ENCODE results near the gene ZBTB4. TPM values are rescaled to one million over a fixed set of nuclear protein-coding genes. Genes with fewer than 3 reads are reported as not detected.
"Not testable (repeated sequence)": the region's sequence is repeated elsewhere in the genome, so short reads cannot be mapped to it uniquely, and the experiment has no call there.

ZBTB4 gene
- polyA plus RNA-seq, 1 donor: 65.6 TPM

DNA sequence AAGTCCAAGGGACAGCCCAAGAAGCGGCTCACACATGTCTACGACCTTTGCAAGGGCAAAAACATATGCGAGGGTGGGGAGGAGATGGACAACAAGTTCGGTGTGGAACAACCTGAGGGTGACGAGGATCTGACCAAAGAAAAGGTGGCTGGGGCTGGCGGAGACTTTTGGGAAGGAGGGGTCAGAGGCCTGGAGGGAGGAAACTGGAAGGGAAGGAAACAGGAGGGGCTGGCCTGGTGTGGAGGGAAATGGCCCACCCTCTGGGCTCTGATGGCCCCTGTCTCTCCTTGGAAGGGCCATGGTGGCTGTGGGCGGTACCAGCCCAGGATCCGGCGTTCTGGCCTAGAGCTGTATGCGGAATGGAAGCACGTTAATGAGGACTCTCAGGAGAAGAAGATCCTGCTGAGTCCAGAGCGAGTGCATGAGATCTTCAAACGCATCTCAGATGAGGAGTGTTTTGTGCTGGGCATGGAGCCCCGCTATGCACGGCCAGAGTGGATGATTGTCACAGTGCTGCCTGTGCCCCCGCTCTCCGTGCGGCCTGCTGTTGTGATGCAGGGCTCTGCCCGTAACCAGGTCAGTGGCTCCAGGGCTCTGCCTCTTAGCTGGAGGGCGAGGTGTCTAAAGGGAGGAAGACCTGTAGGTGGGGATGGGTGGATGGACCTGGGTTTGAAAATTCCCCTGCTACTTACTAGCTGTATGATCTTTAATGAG, 17.2 kb upstream of the ZBTB4 start:
- Histone ChIP-seq H3K36me3 (ENCODE audit: control insufficient read depth, insufficient read depth, low read length) (peaks cover 69% of the 10 kb centered on the region), H3K27ac (ENCODE audit: low read length) (no peak overlapping the region), H3K9me3 (ENCODE audit: control insufficient read depth, low read depth, low read length) (no peaks in the 10 kb centered on the region), H3K4me1 (ENCODE audit: control insufficient read depth, insufficient read depth, low read length) (peaks cover 8% of the 10 kb centered on the region), H3K4me3 (ENCODE audit: low read length) (no peak overlapping the region), H3K27me3 (ENCODE audit: control insufficient read depth, insufficient read depth, low read length) (no peaks in the 10 kb centered on the region)
- 100% methylated on average over 2 of the region's 20 CpGs for WGBS (ENCODE audit: insufficient coverage, low lambda C conversion rate)
- no peak for DNase-seq

DNA sequence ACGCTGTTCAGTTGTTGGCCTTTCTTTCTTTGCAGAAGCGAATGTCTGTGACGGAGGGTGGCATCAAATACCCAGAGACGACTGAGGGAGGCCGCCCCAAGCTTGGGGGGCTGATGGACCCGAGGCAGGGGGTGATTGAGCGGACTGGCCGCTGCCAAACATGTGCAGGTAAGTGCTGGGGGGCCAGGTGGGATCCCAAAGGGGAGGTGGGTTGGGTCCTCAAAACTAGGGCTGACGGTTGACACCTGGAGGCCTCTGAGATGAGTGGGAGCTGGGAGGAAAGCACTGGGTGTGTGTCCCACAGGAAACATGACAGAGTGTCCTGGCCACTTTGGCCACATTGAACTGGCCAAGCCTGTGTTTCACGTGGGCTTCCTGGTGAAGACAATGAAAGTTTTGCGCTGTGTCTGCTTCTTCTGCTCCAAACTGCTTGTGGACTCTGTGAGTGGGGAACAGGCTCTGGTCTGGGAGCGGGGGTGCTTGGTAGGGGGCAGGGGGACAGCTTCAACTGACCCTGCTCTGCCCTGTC, 16.5 kb upstream of the ZBTB4 start:
- Histone ChIP-seq H3K9me3 (ENCODE audit: control insufficient read depth, low read depth, low read length) (no peaks in the 10 kb centered on the region), H3K27me3 (ENCODE audit: control insufficient read depth, insufficient read depth, low read length) (no peaks in the 10 kb centered on the region), H3K27ac (ENCODE audit: low read length) (no peak overlapping the region), H3K36me3 (ENCODE audit: control insufficient read depth, insufficient read depth, low read length) (peaks cover 63% of the 10 kb centered on the region), H3K4me3 (ENCODE audit: low read length) (no peak overlapping the region), H3K4me1 (ENCODE audit: control insufficient read depth, insufficient read depth, low read length) (peaks cover 14% of the 10 kb centered on the region)
- no CpG with 5 or more reads among the region's 12 CpGs for WGBS (ENCODE audit: insufficient coverage, low lambda C conversion rate)
- DNase-seq: no peak

DNA sequence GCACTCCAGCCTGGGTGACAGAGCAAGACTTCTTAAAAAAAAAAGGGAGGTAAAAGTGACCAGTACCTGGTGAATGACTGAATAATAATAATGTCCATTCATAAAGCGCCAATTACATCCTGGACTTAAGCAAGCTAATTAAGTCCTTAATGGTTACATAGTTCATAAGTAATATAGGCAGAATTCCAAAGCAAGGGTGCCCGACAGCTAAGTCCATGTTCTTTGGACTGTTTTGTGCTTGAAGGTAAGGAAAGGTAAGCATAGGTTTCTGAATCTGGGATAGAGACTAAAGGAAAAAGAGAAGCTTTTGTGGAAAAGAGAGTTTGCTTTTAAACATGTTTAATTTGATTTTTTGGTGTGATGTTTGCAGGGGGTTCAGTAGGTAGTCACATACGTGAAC, 14.5 kb upstream of the ZBTB4 start:
- 60% methylated on average over 1 of the region's 3 CpGs for WGBS (ENCODE audit: insufficient coverage, low lambda C conversion rate)
- peaks cover 45% of the 10 kb centered on the region for H3K36me3 ChIP-seq (ENCODE audit: control insufficient read depth, insufficient read depth, low read length)
- DNase-seq: no peak
- H3K9me3 ChIP-seq (ENCODE audit: control insufficient read depth, low read depth, low read length): no peaks in the 10 kb centered on the region
- peaks cover 23% of the 10 kb centered on the region for H3K4me1 ChIP-seq (ENCODE audit: control insufficient read depth, insufficient read depth, low read length)
- H3K4me3 ChIP-seq (ENCODE audit: low read length): no peak overlapping the region
- no peaks in the 10 kb centered on the region for H3K27me3 ChIP-seq (ENCODE audit: control insufficient read depth, insufficient read depth, low read length)
- no peak overlapping the region for H3K27ac ChIP-seq (ENCODE audit: low read length)

DNA sequence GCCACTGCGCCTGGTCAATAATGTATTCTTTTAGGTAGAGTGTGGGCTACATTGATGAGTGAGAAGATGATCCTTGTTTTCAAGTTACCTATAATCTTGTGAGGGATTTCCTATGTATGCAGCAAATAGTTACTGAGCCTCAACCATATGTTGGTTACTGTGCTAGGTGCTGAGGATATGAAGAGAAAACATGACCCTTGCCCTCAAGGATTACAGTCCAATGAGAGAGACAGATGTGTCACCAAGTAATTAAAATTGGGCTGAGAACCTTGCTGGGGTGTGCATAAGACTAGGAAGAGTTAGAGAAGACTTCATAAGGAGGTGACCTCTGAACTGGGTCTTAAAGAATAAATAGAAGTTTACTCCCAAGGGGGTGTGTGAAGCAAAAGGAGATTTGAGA, 12.2 kb upstream of the ZBTB4 start:
- no peaks in the 10 kb centered on the region for H3K27me3 ChIP-seq (ENCODE audit: control insufficient read depth, insufficient read depth, low read length)
- no peaks in the 10 kb centered on the region for H3K9me3 ChIP-seq (ENCODE audit: control insufficient read depth, low read depth, low read length)
- H3K4me1 ChIP-seq (ENCODE audit: control insufficient read depth, insufficient read depth, low read length): peaks cover 38% of the 10 kb centered on the region
- no CpG with 5 or more reads among the region's 1 CpG for WGBS (ENCODE audit: insufficient coverage, low lambda C conversion rate)
- peak overlapping the region; percentile 14 for H3K27ac ChIP-seq (ENCODE audit: low read length)
- H3K36me3 ChIP-seq (ENCODE audit: control insufficient read depth, insufficient read depth, low read length): peaks cover 23% of the 10 kb centered on the region
- H3K4me3 ChIP-seq (ENCODE audit: low read length): no peak overlapping the region
- peak; percentile 67 to 80 for DNase-seq

DNA sequence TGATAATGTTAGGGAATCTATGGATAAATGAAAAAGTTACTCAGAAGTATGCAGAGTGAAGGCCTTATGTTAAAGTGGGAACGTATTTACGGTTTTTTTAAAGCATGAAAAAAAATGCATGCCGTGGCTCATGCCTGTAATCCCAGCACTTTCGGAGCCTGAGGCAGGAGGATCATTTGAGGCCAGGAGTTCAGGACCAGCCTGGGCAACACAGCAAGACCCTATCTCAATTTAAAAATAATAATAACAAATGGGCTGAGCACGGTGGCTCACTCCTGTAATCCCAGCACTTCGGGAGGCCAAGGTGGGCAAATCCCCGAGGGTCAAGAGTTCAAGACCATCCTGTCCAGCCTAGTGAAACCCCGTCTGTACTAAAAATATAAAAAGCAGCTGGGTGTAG, 10.7 kb upstream of the ZBTB4 start:
- Histone ChIP-seq H3K9me3 (ENCODE audit: control insufficient read depth, low read depth, low read length) (no peaks in the 10 kb centered on the region), H3K4me1 (ENCODE audit: control insufficient read depth, insufficient read depth, low read length) (peaks cover 48% of the 10 kb centered on the region), H3K36me3 (ENCODE audit: control insufficient read depth, insufficient read depth, low read length) (peaks cover 12% of the 10 kb centered on the region), H3K4me3 (ENCODE audit: low read length) (no peak overlapping the region), H3K27me3 (ENCODE audit: control insufficient read depth, insufficient read depth, low read length) (no peaks in the 10 kb centered on the region), H3K27ac (ENCODE audit: low read length) (no peak overlapping the region)
- WGBS (ENCODE audit: insufficient coverage, low lambda C conversion rate): 100% methylated on average over 2 of the region's 8 CpGs
- no peak for DNase-seq

DNA sequence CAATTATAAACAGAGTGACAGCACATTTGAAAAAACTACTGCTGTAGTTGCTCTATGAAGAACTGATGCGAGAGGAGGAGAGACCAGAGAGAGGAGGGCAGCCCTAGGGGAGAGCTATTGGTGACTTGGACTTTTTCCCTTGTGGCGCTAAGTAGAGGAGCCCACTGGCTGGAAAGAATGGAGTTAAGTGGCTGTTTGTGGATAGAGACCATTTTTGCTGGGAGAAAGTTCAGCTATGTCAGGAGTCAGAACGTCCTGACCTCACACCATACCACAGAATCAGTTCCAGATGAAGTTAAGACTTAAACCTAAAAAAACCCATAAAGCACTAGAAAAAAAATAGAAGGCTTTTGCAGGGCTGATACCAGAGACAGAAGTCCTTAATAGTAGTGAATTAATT, 6.8 kb upstream of the ZBTB4 start:
- H3K27ac ChIP-seq (ENCODE audit: low read length): peak overlapping the region; percentile 97
- H3K27me3 ChIP-seq (ENCODE audit: control insufficient read depth, insufficient read depth, low read length): no peaks in the 10 kb centered on the region
- peak overlapping the region; percentile 86 for H3K4me3 ChIP-seq (ENCODE audit: low read length)
- no peak for DNase-seq
- H3K36me3 ChIP-seq (ENCODE audit: control insufficient read depth, insufficient read depth, low read length): peaks cover 4% of the 10 kb centered on the region
- 60% methylated on average over 1 of the region's 3 CpGs for WGBS (ENCODE audit: insufficient coverage, low lambda C conversion rate)
- H3K4me1 ChIP-seq (ENCODE audit: control insufficient read depth, insufficient read depth, low read length): peaks cover 52% of the 10 kb centered on the region
- H3K9me3 ChIP-seq (ENCODE audit: control insufficient read depth, low read depth, low read length): no peaks in the 10 kb centered on the region

DNA sequence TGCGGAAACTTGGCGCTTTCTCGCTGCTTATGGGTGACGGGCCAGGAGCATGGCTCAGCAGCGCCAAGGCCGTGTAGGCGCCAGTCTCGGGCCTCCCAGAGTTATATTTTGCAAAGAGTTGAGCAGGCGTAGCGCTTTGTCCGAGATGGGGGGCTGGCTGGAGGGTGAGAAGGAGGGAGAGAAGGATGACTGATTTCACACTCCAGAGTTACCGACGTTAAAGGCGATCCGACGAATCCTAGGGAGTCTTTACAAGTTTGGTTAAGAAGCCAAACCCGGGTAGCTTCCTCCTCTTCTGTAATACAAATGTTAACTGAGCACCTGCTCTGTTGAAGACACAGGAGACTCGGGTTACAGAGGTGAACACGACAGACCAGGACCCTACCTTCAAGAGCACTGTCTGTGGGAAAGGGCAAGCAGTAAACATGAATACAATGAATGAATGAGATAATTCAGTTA, 5.5 kb upstream of the ZBTB4 start:
- Histone ChIP-seq H3K27ac (ENCODE audit: low read length) (peak overlapping the region; percentile 97), H3K4me3 (ENCODE audit: low read length) (peak overlapping the region; percentile 86), H3K27me3 (ENCODE audit: control insufficient read depth, insufficient read depth, low read length) (no peaks in the 10 kb centered on the region), H3K9me3 (ENCODE audit: control insufficient read depth, low read depth, low read length) (no peaks in the 10 kb centered on the region), H3K36me3 (ENCODE audit: control insufficient read depth, insufficient read depth, low read length) (peaks cover 2% of the 10 kb centered on the region), H3K4me1 (ENCODE audit: control insufficient read depth, insufficient read depth, low read length) (peaks cover 52% of the 10 kb centered on the region)
- DNase-seq: no peak
- no CpG with 5 or more reads among the region's 19 CpGs for WGBS (ENCODE audit: insufficient coverage, low lambda C conversion rate)

DNA sequence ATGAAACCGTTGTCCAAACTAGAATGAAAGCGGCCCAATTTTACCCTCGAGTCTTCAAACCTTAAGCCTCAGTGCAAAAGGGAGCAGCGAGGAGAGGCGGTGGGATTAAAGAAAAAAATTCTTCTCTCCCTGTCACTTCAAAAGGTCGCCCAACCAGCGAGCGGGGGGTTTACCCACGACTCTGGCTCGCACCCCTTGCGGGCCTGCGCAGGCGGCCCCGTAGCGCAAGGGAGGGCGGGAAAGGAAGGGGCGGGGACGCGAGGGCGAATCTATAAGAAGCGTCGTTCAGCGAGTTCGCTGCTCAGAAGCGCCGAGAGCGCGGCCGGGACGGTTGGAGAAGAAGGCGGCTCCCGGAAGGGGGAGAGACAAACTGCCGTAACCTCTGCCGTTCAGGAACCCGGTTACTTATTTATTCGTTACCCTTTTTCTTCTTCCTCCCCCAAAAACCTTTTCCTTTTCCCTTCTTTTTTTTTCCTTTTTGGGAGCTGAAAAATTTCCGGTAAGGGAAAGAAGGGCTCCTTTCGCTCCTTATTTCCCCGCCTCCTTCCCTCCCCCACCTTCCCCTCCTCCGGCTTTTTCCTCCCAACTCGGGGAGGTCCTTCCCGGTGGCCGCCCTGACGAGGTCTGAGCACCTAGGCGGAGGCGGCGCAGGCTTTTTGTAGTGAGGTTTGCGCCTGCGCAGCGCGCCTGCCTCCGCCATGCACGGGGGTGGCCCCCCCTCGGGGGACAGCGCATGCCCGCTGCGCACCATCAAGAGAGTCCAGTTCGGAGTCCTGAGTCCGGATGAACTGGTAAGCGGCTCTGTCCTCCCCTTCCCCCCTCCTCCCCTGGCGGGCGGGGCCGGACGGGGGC, 4.9 kb upstream of the ZBTB4 start, which contains the start of gene POLR2A:
POLR2A (plus strand) TSS at position 300 of the 852 bp plus-strand sequence.
- H3K27me3 ChIP-seq (ENCODE audit: control insufficient read depth, insufficient read depth, low read length): no peaks in the 10 kb centered on the region
- H3K4me1 ChIP-seq (ENCODE audit: control insufficient read depth, insufficient read depth, low read length): peaks cover 52% of the 10 kb centered on the region
- H3K27ac ChIP-seq (ENCODE audit: low read length): peak within 1 kb of the TSS; percentile 100
- peak within 1 kb of the TSS; percentile 86 for H3K4me3 ChIP-seq (ENCODE audit: low read length)
- H3K9me3 ChIP-seq (ENCODE audit: control insufficient read depth, low read depth, low read length): no peaks in the 10 kb centered on the region
- WGBS (ENCODE audit: insufficient coverage, low lambda C conversion rate): 0% methylated on average over 3 of the region's 64 CpGs
- DNase-seq: peak; percentile 99 to 100
- peaks cover 2% of the 10 kb centered on the region for H3K36me3 ChIP-seq (ENCODE audit: control insufficient read depth, insufficient read depth, low read length)

DNA sequence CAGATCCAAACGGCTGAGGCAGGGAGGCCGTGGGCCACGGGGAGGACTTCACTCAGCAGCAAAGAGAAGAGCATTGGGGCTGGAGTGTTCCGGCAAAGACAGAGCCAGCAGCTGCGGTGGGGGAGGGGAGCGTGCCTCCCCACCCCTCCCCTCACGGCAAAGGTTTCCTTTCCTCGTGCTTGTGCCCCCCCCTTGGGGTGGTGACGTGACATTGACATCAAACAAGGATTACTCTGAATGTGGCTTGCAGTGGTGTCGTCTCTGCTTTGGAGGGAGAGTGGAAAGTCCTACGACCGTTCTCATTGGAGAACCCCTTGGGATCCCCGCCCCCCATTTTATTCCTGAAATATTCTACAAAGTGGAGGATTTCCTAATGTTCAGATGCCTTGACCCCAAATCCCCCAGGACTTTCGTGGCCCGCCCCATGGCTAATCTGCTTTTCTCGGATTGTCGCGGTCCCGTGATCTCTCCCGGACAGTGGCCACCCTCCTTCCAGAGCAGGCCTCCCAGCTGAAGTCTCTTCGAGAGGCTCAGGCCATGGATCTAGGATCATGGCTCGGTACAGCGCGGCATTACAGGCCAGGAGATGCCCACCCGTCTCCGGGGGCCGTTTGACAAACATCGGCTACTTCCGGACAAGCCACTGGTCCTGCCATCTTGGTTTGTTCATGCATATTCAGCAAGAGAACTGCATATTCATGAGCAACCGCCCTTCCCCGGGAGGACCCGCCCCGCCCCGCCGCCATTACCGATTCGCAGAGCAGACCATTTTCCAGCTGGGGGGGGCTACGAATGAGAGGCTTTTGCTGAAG, 4.0 kb upstream of the ZBTB4 start:
- Histone ChIP-seq H3K27me3 (ENCODE audit: control insufficient read depth, insufficient read depth, low read length) (no peaks in the 10 kb centered on the region), H3K4me3 (ENCODE audit: low read length) (peak overlapping the region; percentile 86), H3K4me1 (ENCODE audit: control insufficient read depth, insufficient read depth, low read length) (peaks cover 48% of the 10 kb centered on the region), H3K36me3 (ENCODE audit: control insufficient read depth, insufficient read depth, low read length) (peaks cover 2% of the 10 kb centered on the region), H3K27ac (ENCODE audit: low read length) (peak overlapping the region; percentile 100), H3K9me3 (ENCODE audit: control insufficient read depth, low read depth, low read length) (no peaks in the 10 kb centered on the region)
- DNase-seq: peak; percentile 93 to 97
- no CpG with 5 or more reads among the region's 38 CpGs for WGBS (ENCODE audit: insufficient coverage, low lambda C conversion rate)

DNA sequence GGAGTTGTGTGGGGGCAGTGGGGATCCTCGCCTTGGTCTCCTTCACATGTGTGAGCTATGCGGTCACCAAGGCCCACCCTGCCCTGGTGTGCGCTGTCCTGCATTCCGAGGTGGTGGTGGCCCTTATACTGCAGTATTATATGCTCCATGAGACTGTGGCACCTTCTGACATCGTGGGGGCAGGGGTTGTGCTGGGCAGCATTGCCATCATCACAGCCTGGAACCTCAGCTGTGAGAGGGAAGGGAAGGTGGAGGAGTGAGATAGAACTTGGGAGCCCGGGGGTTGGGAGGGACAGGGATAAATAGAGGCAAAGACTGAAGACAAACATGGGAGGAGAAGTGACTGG, 3.3 kb upstream of the ZBTB4 start:
- peaks cover 47% of the 10 kb centered on the region for H3K4me1 ChIP-seq (ENCODE audit: control insufficient read depth, insufficient read depth, low read length)
- H3K36me3 ChIP-seq (ENCODE audit: control insufficient read depth, insufficient read depth, low read length); H3K27me3 ChIP-seq (ENCODE audit: control insufficient read depth, insufficient read depth, low read length); DNase-seq; H3K9me3 ChIP-seq (ENCODE audit: control insufficient read depth, low read depth, low read length): not testable (repeated sequence)
- peak overlapping the region; percentile 86 for H3K4me3 ChIP-seq (ENCODE audit: low read length)
- WGBS (ENCODE audit: insufficient coverage, low lambda C conversion rate): 0% methylated on average over 1 of the region's 6 CpGs
- peak overlapping the region; percentile 100 for H3K27ac ChIP-seq (ENCODE audit: low read length)

Measured in large intestine (tissue), 3 donors.